GM23338 (cell line): ENCODE data around the gene SORCS2. TPM values are rescaled to one million over a fixed set of nuclear protein-coding genes. Genes with fewer than 3 reads are reported as not detected.

Source experiments
- ATAC-seq: fragments of 200-7000 bp; cut with Tn5 transposase; 3 replicates; pipeline ENCODE4 v1.9.1; 2020
- DNase-seq: peaks from one replicate; pipeline ENCODE4 v3.0.0-alpha.2; 2015; ENCODE audit warnings: low spot score
- H2AFZ ChIP-seq: fragments of 200-600 bp; sonication (generic); 2 replicates; pipeline ENCODE4 v1.8.0; 2016; ENCODE audit warnings: antibody characterized with exemption, mild to moderate bottlenecking, moderate library complexity
- H3F3A ChIP-seq: fragments of 200-600 bp; sonication (generic); replicated peaks from 2 replicates; pipeline ENCODE4 v1.8.0; 2017; ENCODE audit warnings: antibody characterized with exemption, mixed run types, low read depth
- H3K27ac ChIP-seq: fragments of 200-600 bp; sonication (generic); 2 replicates; pipeline ENCODE4 v1.6.1; 2016; ENCODE audit warnings: low read depth
- H3K27me3 ChIP-seq: fragments of 200-600 bp; sonication (generic); 2 replicates; pipeline ENCODE4 v1.8.0; 2016; ENCODE audit warnings: mild to moderate bottlenecking, mixed run types, moderate library complexity; ENCODE audit not compliant: insufficient read depth
- H3K36me3 ChIP-seq: fragments of 200-600 bp; sonication (generic); 2 replicates; pipeline ENCODE4 v1.8.0; 2016; ENCODE audit warnings: mild to moderate bottlenecking; ENCODE audit not compliant: insufficient read depth
- H3K4me1 ChIP-seq: fragments of 200-600 bp; sonication (generic); 2 replicates; pipeline ENCODE4 v1.8.0; 2016; ENCODE audit warnings: mild to moderate bottlenecking, moderate library complexity; ENCODE audit not compliant: insufficient read depth
- H3K4me2 ChIP-seq: fragments of 200-600 bp; sonication (generic); 2 replicates; pipeline ENCODE4 v1.7.1; 2017; ENCODE audit warnings: mixed run types
- H3K4me3 ChIP-seq: fragments of 200-600 bp; sonication (generic); 2 replicates; pipeline ENCODE4 v1.6.1; 2016; ENCODE audit warnings: mixed run types
- H3K79me2 ChIP-seq: fragments of 200-600 bp; sonication (generic); replicated peaks from 2 replicates; pipeline ENCODE4 v1.8.0; 2017; ENCODE audit warnings: mild to moderate bottlenecking; ENCODE audit not compliant: insufficient read depth
- H3K9me2 ChIP-seq: fragments of 200-600 bp; sonication (generic); 2 replicates; pipeline ENCODE4 v1.8.0; 2017; ENCODE audit not compliant: insufficient read depth
- H4K20me1 ChIP-seq: fragments of 200-600 bp; sonication (generic); replicated peaks from 2 replicates; pipeline ENCODE4 v1.8.0; 2017; ENCODE audit warnings: mild to moderate bottlenecking; ENCODE audit not compliant: insufficient read depth
- H3K27ac Mint-ChIP-seq: 2 replicates; pipeline ENCODE4 v1.8.0; 2020; ENCODE audit warnings: inconsistent platforms, mild to moderate bottlenecking, moderate library complexity, mixed read lengths
- H3K27me3 Mint-ChIP-seq: 3 replicates; pipeline ENCODE4 v1.8.0; 2022; ENCODE audit warnings: low read depth, mild to moderate bottlenecking, moderate library complexity, mixed read lengths, inconsistent platforms; ENCODE audit not compliant: insufficient read depth, poor library complexity
- H3K36me3 Mint-ChIP-seq: 3 replicates; pipeline ENCODE4 v1.8.0; 2021; ENCODE audit warnings: low read depth, mild to moderate bottlenecking, inconsistent platforms, moderate library complexity, mixed read lengths
- H3K4me1 Mint-ChIP-seq: 3 replicates; pipeline ENCODE4 v1.8.0; 2020; ENCODE audit warnings: mild to moderate bottlenecking, inconsistent platforms, mixed read lengths
- H3K4me3 Mint-ChIP-seq: 3 replicates; pipeline ENCODE4 v1.8.0; 2021; ENCODE audit warnings: moderate library complexity, mild to moderate bottlenecking, inconsistent platforms, mixed read lengths
- H3K9me3 Mint-ChIP-seq: 3 replicates; pipeline ENCODE4 v1.8.0; 2020; ENCODE audit warnings: moderate library complexity, mild to moderate bottlenecking, inconsistent platforms, mixed read lengths
- ETS1 ChIP-seq: IDR thresholded peaks from 2 replicates; pipeline ENCODE4 v1.6.1; 2016; ENCODE audit warnings: antibody characterized with exemption
- EZH2 ChIP-seq: fragments of 200-600 bp; sonication (generic); IDR thresholded peaks from one replicate; pipeline ENCODE4 v1.8.0; 2017; ENCODE audit warnings: antibody characterized with exemption, mild to moderate bottlenecking, low read depth; ENCODE audit not compliant: unreplicated experiment
- EZH2phosphoT487 ChIP-seq: fragments of 200-600 bp; sonication (generic); IDR thresholded peaks from one replicate; pipeline ENCODE4 v1.8.1; 2018; ENCODE audit warnings: antibody characterized with exemption; ENCODE audit not compliant: unreplicated experiment
- JUNB ChIP-seq: IDR thresholded peaks from one replicate; pipeline ENCODE4 v1.6.1; 2016; ENCODE audit warnings: antibody characterized with exemption; ENCODE audit not compliant: unreplicated experiment
- NANOG ChIP-seq: IDR thresholded peaks from 2 replicates; pipeline ENCODE4 v1.6.1; 2016; ENCODE audit warnings: antibody characterized with exemption, borderline replicate concordance
- POLR2AphosphoS5 ChIP-seq: IDR thresholded peaks from 2 replicates; pipeline ENCODE4 v1.6.1; 2016; ENCODE audit warnings: antibody characterized with exemption, low read depth
- STAT1 ChIP-seq: IDR thresholded peaks from one replicate; pipeline ENCODE4 v1.6.1; 2016; ENCODE audit warnings: antibody characterized with exemption; ENCODE audit not compliant: unreplicated experiment
- ZNF114 ChIP-seq: fragments of 250-450 bp; sonication (Bioruptor Pico); IDR thresholded peaks from 2 replicates; pipeline ENCODE4 v1.5.0; 2020; ENCODE audit warnings: mild to moderate bottlenecking, moderate library complexity
- ZNF331 ChIP-seq: fragments of 250-450 bp; sonication (Bioruptor Pico); IDR thresholded peaks from 2 replicates; pipeline ENCODE4 v1.5.0; 2020; ENCODE audit warnings: low read depth, mild to moderate bottlenecking, moderate library complexity
- polyA plus RNA-seq: library from polyadenylated mRNA; unstranded; fragments of >200 nt; fragmentation: Nextera tagmentation; extraction: Ambion mirVana; gene quantifications from 2 replicates; pipeline ENCODE4 v1.2.1, GENCODE V29; 2016
- total RNA-seq: library from RNA; depleted of rRNA; stranded (reverse); fragments of >200 nt; shearing (Covaris generic); gene quantifications from 2 replicates; pipeline ENCODE4 v1.2.3, GENCODE V29; 2014
- TF ChIP-seq, protein P1 (sequence below), 2 experiments: fragments of 200-600 bp in 1 of 2; sonication (generic) in 1 of 2; conservative IDR thresholded peaks; 2 replicates each; pipeline versions ENCODE4 v1.5.1 to v1.6.1; 2016 to 2017; ENCODE audit warnings: antibody characterized with exemption in 2 of 2, low read depth in 2 of 2, mild to moderate bottlenecking in 2 of 2, moderate library complexity in 1 of 2
- TF ChIP-seq, protein P2 (sequence below): fragments of 250-450 bp; sonication (Bioruptor Pico); IDR thresholded peaks from 2 replicates; pipeline ENCODE4 v1.5.0; 2020; ENCODE audit warnings: mild to moderate bottlenecking, moderate library complexity

Gene SORCS2
- total and polyA plus RNA-seq, 2 experiments from 2014 or later = 0.47 to 2.4 TPM

DNA sequence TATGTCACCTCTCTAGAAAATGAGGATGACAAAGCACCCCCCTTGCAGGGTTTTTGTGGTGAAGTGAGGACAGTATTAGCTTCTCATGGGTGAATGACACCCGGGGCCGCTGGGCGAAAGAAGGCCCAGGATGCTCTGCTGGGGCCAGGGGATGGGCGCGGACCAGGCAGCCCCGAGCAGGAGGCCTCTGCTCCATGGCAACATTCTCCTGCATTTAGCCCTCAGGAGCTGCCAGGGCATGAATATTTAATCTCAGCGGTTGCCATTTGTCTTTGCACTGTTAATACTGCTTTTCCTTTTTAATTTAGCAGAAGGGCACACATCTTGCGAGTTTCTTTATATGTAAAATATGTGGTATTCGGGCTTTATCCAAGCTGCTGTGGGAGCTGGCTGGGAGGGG is 272.7 kb downstream of the SORCS2 start:
- Mint-ChIP-seq H3K27me3 (peaks cover 15% of the 10 kb centered on the region), H3K4me1 (peaks cover 30% of the 10 kb centered on the region), H3K9me3 (peaks cover 4% of the 10 kb centered on the region; the same call in 2 of the 3 replicates), H3K4me3 (no peak overlapping the region), H3K36me3 (no peaks in the 10 kb centered on the region), H3K27ac (no peak overlapping the region)
- Histone ChIP-seq H3K36me3 (no peaks in the 10 kb centered on the region), H4K20me1 (no peaks in the 10 kb centered on the region), H3F3A (no peaks in the 10 kb centered on the region), H3K4me3 (no peak overlapping the region), H3K27ac (no peak overlapping the region), H3K27me3 (no peaks in the 10 kb centered on the region), H2AFZ (no peak overlapping the region), H3K79me2 (no peaks in the 10 kb centered on the region), H3K9me2 (no peaks in the 10 kb centered on the region), H3K4me1 (no peaks in the 10 kb centered on the region), H3K4me2 (no peak overlapping the region)
- ATAC-seq (no peak), DNase-seq (no peak)
- no peak for TF ChIP-seq NANOG
- TF ChIP-seq, protein P1, sequence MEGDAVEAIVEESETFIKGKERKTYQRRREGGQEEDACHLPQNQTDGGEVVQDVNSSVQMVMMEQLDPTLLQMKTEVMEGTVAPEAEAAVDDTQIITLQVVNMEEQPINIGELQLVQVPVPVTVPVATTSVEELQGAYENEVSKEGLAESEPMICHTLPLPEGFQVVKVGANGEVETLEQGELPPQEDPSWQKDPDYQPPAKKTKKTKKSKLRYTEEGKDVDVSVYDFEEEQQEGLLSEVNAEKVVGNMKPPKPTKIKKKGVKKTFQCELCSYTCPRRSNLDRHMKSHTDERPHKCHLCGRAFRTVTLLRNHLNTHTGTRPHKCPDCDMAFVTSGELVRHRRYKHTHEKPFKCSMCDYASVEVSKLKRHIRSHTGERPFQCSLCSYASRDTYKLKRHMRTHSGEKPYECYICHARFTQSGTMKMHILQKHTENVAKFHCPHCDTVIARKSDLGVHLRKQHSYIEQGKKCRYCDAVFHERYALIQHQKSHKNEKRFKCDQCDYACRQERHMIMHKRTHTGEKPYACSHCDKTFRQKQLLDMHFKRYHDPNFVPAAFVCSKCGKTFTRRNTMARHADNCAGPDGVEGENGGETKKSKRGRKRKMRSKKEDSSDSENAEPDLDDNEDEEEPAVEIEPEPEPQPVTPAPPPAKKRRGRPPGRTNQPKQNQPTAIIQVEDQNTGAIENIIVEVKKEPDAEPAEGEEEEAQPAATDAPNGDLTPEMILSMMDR (conservative IDR thresholded peaks at IDR 0.05; ENCODE audit: low read depth in 2 of 2) = no peak
- TF ChIP-seq EZH2phosphoT487 = no peak
- TF ChIP-seq POLR2AphosphoS5 = no peak
- no peak for TF ChIP-seq STAT1
- no peak for TF ChIP-seq ZNF331
- no peak for TF ChIP-seq ETS1

DNA sequence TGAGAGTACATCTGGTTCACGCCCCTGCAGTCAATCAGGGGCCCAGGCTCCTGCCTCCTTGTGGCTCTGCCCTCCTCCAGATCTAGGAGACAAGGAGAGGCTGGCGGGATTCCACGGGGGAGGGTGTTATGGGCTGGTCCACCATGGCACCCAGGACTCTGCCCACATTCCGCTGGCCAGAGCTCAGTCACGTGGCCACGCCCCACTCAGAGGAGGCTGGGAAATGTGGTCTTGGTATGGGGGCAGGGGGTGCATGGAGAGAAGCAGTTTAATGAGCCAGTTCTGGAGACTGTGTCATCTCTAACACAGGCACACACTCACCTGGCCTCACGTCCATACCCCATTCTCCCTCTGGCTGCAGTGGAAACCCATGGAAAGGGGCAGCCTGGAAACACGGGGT is 273.9 kb downstream of the SORCS2 start:
- no peak overlapping the region for H2AFZ ChIP-seq
- no peak overlapping the region for H3K4me3 ChIP-seq
- H3F3A ChIP-seq = no peaks in the 10 kb centered on the region
- H3K4me2 ChIP-seq = no peak overlapping the region
- H3K36me3 Mint-ChIP-seq = no peaks in the 10 kb centered on the region
- ATAC-seq (no peak), DNase-seq (no peak)
- peaks cover 4% of the 10 kb centered on the region; the same call in 2 of the 3 replicates for H3K9me3 Mint-ChIP-seq
- H3K79me2 ChIP-seq = no peaks in the 10 kb centered on the region
- no peaks in the 10 kb centered on the region for H3K4me1 ChIP-seq
- no peaks in the 10 kb centered on the region for H3K27me3 ChIP-seq
- H3K27ac Mint-ChIP-seq = no peak overlapping the region
- no peak overlapping the region for H3K27ac ChIP-seq
- peaks cover 13% of the 10 kb centered on the region for H3K27me3 Mint-ChIP-seq
- H3K9me2 ChIP-seq = no peaks in the 10 kb centered on the region
- peaks cover 23% of the 10 kb centered on the region for H3K4me1 Mint-ChIP-seq
- no peaks in the 10 kb centered on the region for H3K36me3 ChIP-seq
- H3K4me3 Mint-ChIP-seq = no peak overlapping the region
- H4K20me1 ChIP-seq = no peaks in the 10 kb centered on the region
- TF ChIP-seq, protein P1 (conservative IDR thresholded peaks at IDR 0.05; ENCODE audit: low read depth in 2 of 2) = no peak
- TF ChIP-seq ZNF331 (no peak), EZH2phosphoT487 (no peak), JUNB (no peak), EZH2 (no peak), ZNF114 (no peak), NANOG (no peak), STAT1 (no peak), POLR2AphosphoS5 (no peak)
- TF ChIP-seq, protein P2, sequence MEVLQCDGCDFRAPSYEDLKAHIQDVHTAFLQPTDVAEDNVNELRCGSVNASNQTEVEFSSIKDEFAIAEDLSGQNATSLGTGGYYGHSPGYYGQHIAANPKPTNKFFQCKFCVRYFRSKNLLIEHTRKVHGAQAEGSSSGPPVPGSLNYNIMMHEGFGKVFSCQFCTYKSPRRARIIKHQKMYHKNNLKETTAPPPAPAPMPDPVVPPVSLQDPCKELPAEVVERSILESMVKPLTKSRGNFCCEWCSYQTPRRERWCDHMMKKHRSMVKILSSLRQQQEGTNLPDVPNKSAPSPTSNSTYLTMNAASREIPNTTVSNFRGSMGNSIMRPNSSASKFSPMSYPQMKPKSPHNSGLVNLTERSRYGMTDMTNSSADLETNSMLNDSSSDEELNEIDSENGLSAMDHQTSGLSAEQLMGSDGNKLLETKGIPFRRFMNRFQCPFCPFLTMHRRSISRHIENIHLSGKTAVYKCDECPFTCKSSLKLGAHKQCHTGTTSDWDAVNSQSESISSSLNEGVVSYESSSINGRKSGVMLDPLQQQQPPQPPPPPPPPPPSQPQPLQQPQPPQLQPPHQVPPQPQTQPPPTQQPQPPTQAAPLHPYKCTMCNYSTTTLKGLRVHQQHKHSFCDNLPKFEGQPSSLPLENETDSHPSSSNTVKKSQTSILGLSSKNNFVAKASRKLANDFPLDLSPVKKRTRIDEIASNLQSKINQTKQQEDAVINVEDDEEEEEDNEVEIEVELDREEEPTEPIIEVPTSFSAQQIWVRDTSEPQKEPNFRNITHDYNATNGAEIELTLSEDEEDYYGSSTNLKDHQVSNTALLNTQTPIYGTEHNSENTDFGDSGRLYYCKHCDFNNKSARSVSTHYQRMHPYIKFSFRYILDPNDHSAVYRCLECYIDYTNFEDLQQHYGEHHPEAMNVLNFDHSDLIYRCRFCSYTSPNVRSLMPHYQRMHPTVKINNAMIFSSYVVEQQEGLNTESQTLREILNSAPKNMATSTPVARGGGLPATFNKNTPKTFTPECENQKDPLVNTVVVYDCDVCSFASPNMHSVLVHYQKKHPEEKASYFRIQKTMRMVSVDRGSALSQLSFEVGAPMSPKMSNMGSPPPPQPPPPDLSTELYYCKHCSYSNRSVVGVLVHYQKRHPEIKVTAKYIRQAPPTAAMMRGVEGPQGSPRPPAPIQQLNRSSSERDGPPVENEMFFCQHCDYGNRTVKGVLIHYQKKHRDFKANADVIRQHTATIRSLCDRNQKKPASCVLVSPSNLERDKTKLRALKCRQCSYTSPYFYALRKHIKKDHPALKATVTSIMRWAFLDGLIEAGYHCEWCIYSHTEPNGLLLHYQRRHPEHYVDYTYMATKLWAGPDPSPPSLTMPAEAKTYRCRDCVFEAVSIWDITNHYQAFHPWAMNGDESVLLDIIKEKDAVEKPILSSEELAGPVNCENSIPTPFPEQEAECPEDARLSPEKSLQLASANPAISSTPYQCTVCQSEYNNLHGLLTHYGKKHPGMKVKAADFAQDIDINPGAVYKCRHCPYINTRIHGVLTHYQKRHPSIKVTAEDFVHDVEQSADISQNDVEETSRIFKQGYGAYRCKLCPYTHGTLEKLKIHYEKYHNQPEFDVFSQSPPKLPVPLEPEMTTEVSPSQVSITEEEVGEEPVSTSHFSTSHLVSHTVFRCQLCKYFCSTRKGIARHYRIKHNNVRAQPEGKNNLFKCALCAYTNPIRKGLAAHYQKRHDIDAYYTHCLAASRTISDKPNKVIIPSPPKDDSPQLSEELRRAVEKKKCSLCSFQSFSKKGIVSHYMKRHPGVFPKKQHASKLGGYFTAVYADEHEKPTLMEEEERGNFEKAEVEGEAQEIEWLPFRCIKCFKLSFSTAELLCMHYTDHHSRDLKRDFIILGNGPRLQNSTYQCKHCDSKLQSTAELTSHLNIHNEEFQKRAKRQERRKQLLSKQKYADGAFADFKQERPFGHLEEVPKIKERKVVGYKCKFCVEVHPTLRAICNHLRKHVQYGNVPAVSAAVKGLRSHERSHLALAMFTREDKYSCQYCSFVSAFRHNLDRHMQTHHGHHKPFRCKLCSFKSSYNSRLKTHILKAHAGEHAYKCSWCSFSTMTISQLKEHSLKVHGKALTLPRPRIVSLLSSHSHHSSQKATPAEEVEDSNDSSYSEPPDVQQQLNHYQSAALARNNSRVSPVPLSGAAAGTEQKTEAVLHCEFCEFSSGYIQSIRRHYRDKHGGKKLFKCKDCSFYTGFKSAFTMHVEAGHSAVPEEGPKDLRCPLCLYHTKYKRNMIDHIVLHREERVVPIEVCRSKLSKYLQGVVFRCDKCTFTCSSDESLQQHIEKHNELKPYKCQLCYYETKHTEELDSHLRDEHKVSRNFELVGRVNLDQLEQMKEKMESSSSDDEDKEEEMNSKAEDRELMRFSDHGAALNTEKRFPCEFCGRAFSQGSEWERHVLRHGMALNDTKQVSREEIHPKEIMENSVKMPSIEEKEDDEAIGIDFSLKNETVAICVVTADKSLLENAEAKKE (CRISPR knock-in tag) = no peak
